Endothelial cell (in vitro differentiated cells): ENCODE data around the gene ASTE1. TPM values are rescaled to one million over a fixed set of nuclear protein-coding genes. Genes with fewer than 3 reads are reported as not detected.

Experiments
- DNase-seq: peaks from one replicate; pipeline ENCODE4 v3.0.0; 2021; ENCODE audit warnings: low spot score
- H3K27ac Mint-ChIP-seq: one replicate; pipeline ENCODE4 v1.8.0; 2021; ENCODE audit warnings: mixed read lengths, inconsistent platforms; ENCODE audit not compliant: unreplicated experiment
- H3K27me3 Mint-ChIP-seq: one replicate; pipeline ENCODE4 v1.8.0; 2021; ENCODE audit warnings: mild to moderate bottlenecking, moderate library complexity, mixed read lengths, inconsistent platforms; ENCODE audit not compliant: unreplicated experiment
- H3K36me3 Mint-ChIP-seq: one replicate; pipeline ENCODE4 v1.8.0; 2021; ENCODE audit warnings: mild to moderate bottlenecking, low read depth, mixed read lengths, inconsistent platforms; ENCODE audit not compliant: unreplicated experiment
- H3K4me1 Mint-ChIP-seq: one replicate; pipeline ENCODE4 v1.8.0; 2021; ENCODE audit warnings: mild to moderate bottlenecking, mixed read lengths, inconsistent platforms; ENCODE audit not compliant: unreplicated experiment
- H3K4me3 Mint-ChIP-seq: one replicate; pipeline ENCODE4 v1.8.0; 2021; ENCODE audit warnings: mild to moderate bottlenecking, mixed read lengths, inconsistent platforms; ENCODE audit not compliant: unreplicated experiment
- H3K9me3 Mint-ChIP-seq: one replicate; pipeline ENCODE4 v1.8.0; 2021; ENCODE audit warnings: mixed read lengths, inconsistent platforms; ENCODE audit not compliant: unreplicated experiment
- CTCF ChIP-seq: fragments of 200-600 bp; sonication (generic); IDR thresholded peaks from one replicate; pipeline ENCODE4 v1.5.0; 2021; ENCODE audit warnings: antibody characterized with exemption; ENCODE audit not compliant: unreplicated experiment
- long read RNA-seq: library from polyadenylated mRNA; unstranded; transcript quantifications from one replicate; pipeline ENCODE4 v2.0.0, GENCODE V29; 2020; ENCODE audit not compliant: unreplicated experiment
- total RNA-seq: library from RNA; stranded (reverse); fragmentation: NEBNext Ultra II Directional; extraction: Animal tissue kit (Norgen Biotek cat#: 25700); gene quantifications from one replicate; pipeline ENCODE4 v1.2.1, GENCODE V29; 2021; ENCODE audit not compliant: unreplicated experiment

ASTE1 gene, protein sequence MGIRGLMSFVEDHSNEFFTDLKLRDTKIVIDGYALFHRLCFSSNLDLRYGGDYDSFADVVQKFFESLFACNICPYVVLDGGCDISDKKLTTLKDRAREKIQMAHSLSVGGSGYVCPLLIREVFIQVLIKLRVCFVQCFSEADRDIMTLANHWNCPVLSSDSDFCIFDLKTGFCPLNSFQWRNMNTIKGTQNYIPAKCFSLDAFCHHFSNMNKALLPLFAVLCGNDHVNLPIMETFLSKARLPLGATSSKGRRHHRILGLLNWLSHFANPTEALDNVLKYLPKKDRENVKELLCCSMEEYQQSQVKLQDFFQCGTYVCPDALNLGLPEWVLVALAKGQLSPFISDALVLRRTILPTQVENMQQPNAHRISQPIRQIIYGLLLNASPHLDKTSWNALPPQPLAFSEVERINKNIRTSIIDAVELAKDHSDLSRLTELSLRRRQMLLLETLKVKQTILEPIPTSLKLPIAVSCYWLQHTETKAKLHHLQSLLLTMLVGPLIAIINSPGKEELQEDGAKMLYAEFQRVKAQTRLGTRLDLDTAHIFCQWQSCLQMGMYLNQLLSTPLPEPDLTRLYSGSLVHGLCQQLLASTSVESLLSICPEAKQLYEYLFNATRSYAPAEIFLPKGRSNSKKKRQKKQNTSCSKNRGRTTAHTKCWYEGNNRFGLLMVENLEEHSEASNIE
- 5.5 TPM for total RNA-seq
- long read RNA-seq, partial matches to known transcripts = 0 of 6 reads
- long read RNA-seq, other reads (novel, unspliced or antisense) = 3 of 6 reads

DNA sequence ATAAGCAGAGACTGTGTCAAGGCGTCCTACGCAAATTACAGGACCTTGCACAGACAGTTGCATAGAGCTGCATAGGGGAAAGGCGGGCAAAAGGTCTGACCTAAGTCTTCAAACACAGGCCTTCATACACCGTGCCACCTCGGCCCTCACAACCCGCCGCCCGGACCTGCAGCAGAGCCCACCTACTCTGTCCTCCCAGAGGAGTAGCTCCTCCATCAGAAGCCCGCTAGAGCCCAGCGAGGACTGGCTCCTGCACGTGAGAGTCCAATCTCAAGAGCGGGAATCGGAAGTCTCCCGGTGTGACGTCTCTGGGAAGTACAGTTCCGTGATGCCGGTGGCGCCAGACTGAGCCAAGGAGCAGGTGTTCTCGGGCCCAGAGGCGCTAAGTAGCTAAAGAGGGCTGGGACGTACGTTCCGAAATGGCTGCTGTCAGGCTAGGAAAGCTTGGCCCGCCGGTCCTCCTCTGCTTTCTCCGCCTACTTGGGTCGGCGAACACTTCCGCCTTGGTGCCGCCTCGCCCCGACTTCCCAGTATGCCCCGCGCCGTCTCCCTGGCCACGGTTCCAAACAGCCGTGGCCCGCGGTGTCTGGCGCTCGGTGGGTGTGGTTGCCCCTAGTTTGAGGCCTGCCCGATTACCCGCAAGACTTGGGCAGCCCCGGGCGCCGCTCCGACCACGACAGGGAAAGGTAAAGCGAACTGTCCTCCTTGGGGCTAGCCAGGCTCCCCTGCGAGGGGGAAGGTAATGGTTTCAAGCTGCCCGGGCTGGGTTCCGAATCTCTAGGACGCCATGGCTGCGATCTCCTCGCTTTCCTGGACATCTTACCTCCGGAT lies at the start of gene ASTE1, which contains the start of gene NEK11:
ASTE1 (minus strand) TSS at position 505 of the 831 bp plus-strand sequence. CDS start 1,519 bp downstream, outside the sequence.
NEK11 (plus strand) TSS at position 557 of the 831 bp plus-strand sequence. CDS start 2,832 bp downstream, outside the sequence.
- TF ChIP-seq CTCF = no peak
- Mint-ChIP-seq H3K4me1 (peaks cover 12% of the 10 kb centered on the region), H3K4me3 (peak within 1 kb of the TSS; percentile 86), H3K36me3 (peaks cover 3% of the 10 kb centered on the region), H3K27ac (peak within 1 kb of the TSS; percentile 96), H3K9me3 (no peaks in the 10 kb centered on the region), H3K27me3 (peaks cover 5% of the 10 kb centered on the region)
- peak; percentile 88 for DNase-seq

DNA sequence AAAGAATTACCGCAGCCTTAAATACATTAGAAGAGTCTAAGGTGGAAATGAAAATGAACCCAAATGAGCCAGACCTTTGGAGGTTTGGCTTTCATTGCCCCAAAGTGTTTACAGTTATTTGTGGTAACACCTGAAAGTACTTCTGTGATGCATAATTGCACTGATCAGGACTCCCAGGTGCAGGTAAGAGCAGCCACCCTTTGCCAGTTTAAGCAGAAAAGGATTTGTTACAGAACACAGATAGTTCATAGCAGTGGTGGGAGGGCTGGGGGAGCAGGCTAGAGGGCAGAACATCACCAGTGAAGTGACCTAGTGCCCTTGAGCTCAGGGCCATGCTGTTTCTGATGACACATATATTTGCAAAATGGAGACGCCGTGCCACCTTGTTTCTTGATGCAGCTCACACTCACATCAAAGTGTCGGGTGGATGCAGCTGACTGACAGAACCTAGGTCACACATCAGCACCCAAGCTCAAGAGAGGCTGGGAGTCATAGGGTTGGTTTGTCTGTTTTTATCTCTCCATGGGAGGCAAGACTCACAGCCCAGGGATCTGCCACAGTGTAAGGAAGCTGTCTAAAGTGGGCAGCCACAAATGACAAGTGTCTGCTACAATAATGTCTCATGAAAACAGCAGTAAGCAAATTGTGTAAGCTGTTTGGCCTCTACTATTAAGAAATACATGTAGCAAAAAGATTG lies 49.2 kb upstream of the ASTE1 start:
- H3K4me3 Mint-ChIP-seq = no peak overlapping the region
- peaks cover 18% of the 10 kb centered on the region for H3K4me1 Mint-ChIP-seq
- H3K27ac Mint-ChIP-seq = no peak overlapping the region
- TF ChIP-seq CTCF = no peak
- DNase-seq = no peak
- no peaks in the 10 kb centered on the region for H3K9me3 Mint-ChIP-seq
- no peaks in the 10 kb centered on the region for H3K27me3 Mint-ChIP-seq
- no peaks in the 10 kb centered on the region for H3K36me3 Mint-ChIP-seq

DNA sequence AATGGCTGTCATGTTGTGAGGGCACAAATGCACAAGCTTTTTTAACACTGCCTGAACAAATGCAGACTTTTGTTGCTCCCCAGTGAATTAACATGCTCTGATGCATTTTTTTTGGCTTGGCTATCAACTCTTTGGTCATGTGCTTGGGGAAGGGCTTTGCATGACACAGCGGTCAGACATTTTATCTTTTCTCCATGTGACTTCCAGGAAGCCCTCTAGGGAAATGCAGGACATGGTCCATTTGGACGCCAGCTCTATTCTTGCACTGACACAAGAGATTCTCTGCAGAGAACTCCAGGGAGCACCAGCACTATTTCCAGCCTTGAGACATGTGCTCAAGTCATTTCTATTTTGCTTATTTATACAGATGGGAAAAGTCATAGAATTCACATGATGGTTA lies 46.2 kb upstream of the ASTE1 start:
- H3K27ac Mint-ChIP-seq = no peak overlapping the region
- H3K27me3 Mint-ChIP-seq = no peaks in the 10 kb centered on the region
- H3K9me3 Mint-ChIP-seq = no peaks in the 10 kb centered on the region
- no peaks in the 10 kb centered on the region for H3K36me3 Mint-ChIP-seq
- TF ChIP-seq CTCF = no peak
- no peak overlapping the region for H3K4me3 Mint-ChIP-seq
- peaks cover 18% of the 10 kb centered on the region for H3K4me1 Mint-ChIP-seq
- DNase-seq = no peak

DNA sequence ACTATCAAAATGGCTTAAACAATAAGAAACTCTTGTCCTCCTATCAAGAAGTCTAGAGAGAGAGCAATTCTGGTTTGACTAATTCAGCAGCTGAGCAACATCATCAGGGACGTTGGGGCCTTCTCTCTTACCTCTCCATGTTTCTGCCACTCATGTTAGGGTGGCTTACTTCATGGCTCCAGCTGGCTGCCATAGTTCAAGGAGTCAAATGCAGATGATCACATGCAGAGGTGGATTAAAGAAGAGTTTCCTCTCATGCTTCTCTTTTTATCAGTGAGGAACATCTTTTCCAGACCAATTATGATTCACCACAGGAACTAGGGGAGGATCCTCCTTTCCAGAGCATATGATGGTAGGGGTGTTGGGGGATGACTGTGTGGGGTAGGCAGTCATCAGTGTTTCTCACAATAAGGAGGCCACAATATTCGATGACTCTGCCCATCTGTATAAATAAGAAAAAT lies 45.5 kb upstream of the ASTE1 start:
- no peak for TF ChIP-seq CTCF
- H3K36me3 Mint-ChIP-seq = no peaks in the 10 kb centered on the region
- no peaks in the 10 kb centered on the region for H3K9me3 Mint-ChIP-seq
- H3K27ac Mint-ChIP-seq = no peak overlapping the region
- no peak for DNase-seq
- H3K4me1 Mint-ChIP-seq = peaks cover 18% of the 10 kb centered on the region
- H3K27me3 Mint-ChIP-seq = no peaks in the 10 kb centered on the region
- no peak overlapping the region for H3K4me3 Mint-ChIP-seq
